ENCODE data around the gene FAM53B.

GRCh38 chr10:124609698-124610097, 134.5 kb downstream of the FAM53B start:
- TF ChIP-seq BACH2 (CRISPR knock-in tag; IDR thresholded peaks at IDR 0.05; ENCODE audit: borderline replicate concordance) (no peak), ISL1 (CRISPR knock-in tag; IDR thresholded peaks at IDR 0.05) (no peak), RARB (CRISPR knock-in tag; IDR thresholded peaks at IDR 0.05) (no peak), ZNF8 (CRISPR knock-in tag; IDR thresholded peaks at IDR 0.05) (no peak), ZC3H10 (CRISPR knock-in tag; IDR thresholded peaks at IDR 0.05) (no peak)
- TF ChIP-seq, protein P1, sequence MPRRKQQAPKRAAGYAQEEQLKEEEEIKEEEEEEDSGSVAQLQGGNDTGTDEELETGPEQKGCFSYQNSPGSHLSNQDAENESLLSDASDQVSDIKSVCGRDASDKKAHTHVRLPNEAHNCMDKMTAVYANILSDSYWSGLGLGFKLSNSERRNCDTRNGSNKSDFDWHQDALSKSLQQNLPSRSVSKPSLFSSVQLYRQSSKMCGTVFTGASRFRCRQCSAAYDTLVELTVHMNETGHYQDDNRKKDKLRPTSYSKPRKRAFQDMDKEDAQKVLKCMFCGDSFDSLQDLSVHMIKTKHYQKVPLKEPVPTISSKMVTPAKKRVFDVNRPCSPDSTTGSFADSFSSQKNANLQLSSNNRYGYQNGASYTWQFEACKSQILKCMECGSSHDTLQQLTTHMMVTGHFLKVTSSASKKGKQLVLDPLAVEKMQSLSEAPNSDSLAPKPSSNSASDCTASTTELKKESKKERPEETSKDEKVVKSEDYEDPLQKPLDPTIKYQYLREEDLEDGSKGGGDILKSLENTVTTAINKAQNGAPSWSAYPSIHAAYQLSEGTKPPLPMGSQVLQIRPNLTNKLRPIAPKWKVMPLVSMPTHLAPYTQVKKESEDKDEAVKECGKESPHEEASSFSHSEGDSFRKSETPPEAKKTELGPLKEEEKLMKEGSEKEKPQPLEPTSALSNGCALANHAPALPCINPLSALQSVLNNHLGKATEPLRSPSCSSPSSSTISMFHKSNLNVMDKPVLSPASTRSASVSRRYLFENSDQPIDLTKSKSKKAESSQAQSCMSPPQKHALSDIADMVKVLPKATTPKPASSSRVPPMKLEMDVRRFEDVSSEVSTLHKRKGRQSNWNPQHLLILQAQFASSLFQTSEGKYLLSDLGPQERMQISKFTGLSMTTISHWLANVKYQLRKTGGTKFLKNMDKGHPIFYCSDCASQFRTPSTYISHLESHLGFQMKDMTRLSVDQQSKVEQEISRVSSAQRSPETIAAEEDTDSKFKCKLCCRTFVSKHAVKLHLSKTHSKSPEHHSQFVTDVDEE (CRISPR knock-in tag; IDR thresholded peaks at IDR 0.05): no peak
- TF ChIP-seq, protein P2, sequence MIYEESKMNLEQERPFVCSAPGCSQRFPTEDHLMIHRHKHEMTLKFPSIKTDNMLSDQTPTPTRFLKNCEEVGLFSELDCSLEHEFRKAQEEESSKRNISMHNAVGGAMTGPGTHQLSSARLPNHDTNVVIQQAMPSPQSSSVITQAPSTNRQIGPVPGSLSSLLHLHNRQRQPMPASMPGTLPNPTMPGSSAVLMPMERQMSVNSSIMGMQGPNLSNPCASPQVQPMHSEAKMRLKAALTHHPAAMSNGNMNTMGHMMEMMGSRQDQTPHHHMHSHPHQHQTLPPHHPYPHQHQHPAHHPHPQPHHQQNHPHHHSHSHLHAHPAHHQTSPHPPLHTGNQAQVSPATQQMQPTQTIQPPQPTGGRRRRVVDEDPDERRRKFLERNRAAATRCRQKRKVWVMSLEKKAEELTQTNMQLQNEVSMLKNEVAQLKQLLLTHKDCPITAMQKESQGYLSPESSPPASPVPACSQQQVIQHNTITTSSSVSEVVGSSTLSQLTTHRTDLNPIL (CRISPR knock-in tag; IDR thresholded peaks at IDR 0.05; ENCODE audit: low read depth): no peak

Measured in SK-N-SH treated with all-trans-retinoic acid at 6 μM for 48 hours (cell line).